Lower leg skin (tissue), 4 donors: Measurements from ENCODE around the gene TSPAN11. TPM values are rescaled to one million over a fixed set of nuclear protein-coding genes. Genes with fewer than 3 reads are reported as not detected.
A peak's percentile ranks its signal among the peaks of the same experiment; 100 is the strongest.

Source experiments
- DNase-seq, 2 donors: peaks; one replicate each; pipeline ENCODE4 v3.0.0-alpha.2; 2019; ENCODE audit warnings: low spot score in 2 of 2
- H3K4me3 ChIP-seq: fragments of 200-600 bp; sonication (generic); 2 replicates; pipeline ENCODE4 v1.5.1; 2017; ENCODE audit warnings: mild to moderate bottlenecking, low read depth; ENCODE audit not compliant: poor library complexity, severe bottlenecking
- POLR2A ChIP-seq, 2 donors: fragments of 450-650 bp; IDR thresholded peaks; one replicate each; pipeline ENCODE4 v1.6.1; 2016 to 2017; ENCODE audit warnings: antibody characterized with exemption in 2 of 2, mild to moderate bottlenecking in 1 of 2, moderate library complexity in 1 of 2
- whole genome bisulfite sequencing, 2 donors: methylation state at CpG; one replicate each; pipeline ENCODE4 v1.1.5; 2018; 5-methylcytosine and 5-hydroxymethylcytosine counted together
- intact Hi-C: fragments of 100-400 bp; cut with DNase I; formaldehyde crosslinking; loops from one replicate; pipeline ENCODE4 v1.15.0; 2023; ENCODE audit warnings: low total_unique reads
- total RNA-seq, 4 donors: library from RNA; depleted of rRNA; stranded (reverse); fragments of >200 nt; gene quantifications; one replicate each; pipeline ENCODE4 v1.1.0, GENCODE V29; 2016
- TF ChIP-seq, protein P1 (sequence below), 3 donors: fragments of 450-650 bp; IDR thresholded peaks; one replicate each; pipeline ENCODE4 v1.5.1; 2016; ENCODE audit warnings: antibody characterized with exemption in 3 of 3, mild to moderate bottlenecking in 3 of 3, moderate library complexity in 2 of 3

The TSPAN11 gene
- total RNA-seq, 4 donors from 2014 or later: 1.3 to 5.4 (median 2.2) TPM

DNA sequence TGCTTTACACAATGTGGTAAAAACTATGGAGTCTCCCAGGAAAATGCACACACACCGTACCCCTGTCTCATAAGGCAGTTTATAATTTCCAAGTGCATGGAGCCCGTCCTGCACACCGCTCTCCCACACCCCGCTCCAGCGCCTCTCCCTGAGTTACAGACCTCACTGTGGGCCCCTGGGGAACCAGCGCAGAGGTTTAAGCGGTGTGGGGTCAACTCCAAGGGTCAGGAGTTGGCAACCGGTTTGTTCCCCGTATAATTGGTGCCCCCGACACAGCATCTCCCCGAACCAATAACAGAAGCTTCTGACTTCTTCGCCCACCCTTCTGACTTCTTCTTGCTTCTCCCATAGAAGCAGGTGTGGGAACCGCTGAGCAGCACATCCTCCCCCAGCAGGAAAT, 88.7 kb downstream of the TSPAN11 start:
- DNase-seq: peak in 1 of 2 donors; percentile 45
- no peak overlapping the region for H3K4me3 ChIP-seq
- TF ChIP-seq POLR2A (IDR thresholded peaks at IDR 0.05): no peak
- TF ChIP-seq, protein P1, sequence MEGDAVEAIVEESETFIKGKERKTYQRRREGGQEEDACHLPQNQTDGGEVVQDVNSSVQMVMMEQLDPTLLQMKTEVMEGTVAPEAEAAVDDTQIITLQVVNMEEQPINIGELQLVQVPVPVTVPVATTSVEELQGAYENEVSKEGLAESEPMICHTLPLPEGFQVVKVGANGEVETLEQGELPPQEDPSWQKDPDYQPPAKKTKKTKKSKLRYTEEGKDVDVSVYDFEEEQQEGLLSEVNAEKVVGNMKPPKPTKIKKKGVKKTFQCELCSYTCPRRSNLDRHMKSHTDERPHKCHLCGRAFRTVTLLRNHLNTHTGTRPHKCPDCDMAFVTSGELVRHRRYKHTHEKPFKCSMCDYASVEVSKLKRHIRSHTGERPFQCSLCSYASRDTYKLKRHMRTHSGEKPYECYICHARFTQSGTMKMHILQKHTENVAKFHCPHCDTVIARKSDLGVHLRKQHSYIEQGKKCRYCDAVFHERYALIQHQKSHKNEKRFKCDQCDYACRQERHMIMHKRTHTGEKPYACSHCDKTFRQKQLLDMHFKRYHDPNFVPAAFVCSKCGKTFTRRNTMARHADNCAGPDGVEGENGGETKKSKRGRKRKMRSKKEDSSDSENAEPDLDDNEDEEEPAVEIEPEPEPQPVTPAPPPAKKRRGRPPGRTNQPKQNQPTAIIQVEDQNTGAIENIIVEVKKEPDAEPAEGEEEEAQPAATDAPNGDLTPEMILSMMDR (IDR thresholded peaks at IDR 0.05): no peak
- intact Hi-C loops: no loop called here
- WGBS, 2 donors: 92 to 93% methylated on average over 13 of the region's 13 CpGs

DNA sequence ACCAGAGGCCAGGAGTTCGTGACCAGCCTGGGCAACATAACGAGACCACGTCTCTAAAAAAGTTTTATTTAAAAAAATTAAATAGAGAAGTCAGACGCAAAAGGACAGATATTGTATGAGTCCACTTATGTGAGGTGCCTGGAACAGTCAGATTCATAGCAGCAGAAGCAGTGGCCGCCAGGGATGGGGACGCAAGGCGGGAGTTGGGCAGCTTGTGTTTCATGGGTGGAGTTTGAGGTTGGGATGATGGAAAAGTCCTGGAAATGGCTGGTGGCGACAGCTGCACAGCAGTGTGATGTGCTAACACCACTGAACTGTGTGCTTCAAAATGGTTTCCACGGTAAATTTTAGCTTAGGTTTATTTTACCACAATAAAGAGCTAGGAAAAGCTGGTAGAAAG, 89.5 kb downstream of the TSPAN11 start:
- no peak overlapping the region for H3K4me3 ChIP-seq
- peak in 1 of 2 donors; percentile 69 for DNase-seq
- WGBS, 2 donors: 91 to 97% methylated on average over 9 of the region's 9 CpGs
- intact Hi-C loops: no loop called here
- TF ChIP-seq, protein P1 (IDR thresholded peaks at IDR 0.05): no peak
- TF ChIP-seq POLR2A (IDR thresholded peaks at IDR 0.05): no peak

DNA sequence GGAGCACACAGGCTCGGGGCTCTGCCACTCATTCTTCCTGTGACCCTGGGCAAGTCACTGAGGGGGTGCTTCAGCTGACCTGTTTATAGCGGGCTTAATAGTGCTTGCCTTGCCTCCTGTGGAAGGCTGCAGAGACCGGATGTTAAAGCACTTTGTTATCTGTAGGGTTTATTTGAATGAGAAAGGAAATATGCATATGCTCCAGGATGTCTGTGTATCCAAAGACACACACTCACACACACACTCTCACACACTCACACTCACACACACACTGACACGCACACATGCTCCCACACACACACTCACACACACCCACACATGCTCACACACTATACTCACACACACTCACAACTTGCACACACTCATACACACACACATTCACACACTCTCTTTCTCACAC, 91.0 kb downstream of the TSPAN11 start:
- H3K4me3 ChIP-seq: no peak overlapping the region
- no peak for TF ChIP-seq POLR2A (IDR thresholded peaks at IDR 0.05)
- TF ChIP-seq, protein P1 (IDR thresholded peaks at IDR 0.05): no peak
- intact Hi-C loops: no loop called here
- peak in 1 of 2 donors; percentile 17 for DNase-seq
- WGBS, 2 donors: 84 to 88% methylated on average over 4 of the region's 4 CpGs

DNA sequence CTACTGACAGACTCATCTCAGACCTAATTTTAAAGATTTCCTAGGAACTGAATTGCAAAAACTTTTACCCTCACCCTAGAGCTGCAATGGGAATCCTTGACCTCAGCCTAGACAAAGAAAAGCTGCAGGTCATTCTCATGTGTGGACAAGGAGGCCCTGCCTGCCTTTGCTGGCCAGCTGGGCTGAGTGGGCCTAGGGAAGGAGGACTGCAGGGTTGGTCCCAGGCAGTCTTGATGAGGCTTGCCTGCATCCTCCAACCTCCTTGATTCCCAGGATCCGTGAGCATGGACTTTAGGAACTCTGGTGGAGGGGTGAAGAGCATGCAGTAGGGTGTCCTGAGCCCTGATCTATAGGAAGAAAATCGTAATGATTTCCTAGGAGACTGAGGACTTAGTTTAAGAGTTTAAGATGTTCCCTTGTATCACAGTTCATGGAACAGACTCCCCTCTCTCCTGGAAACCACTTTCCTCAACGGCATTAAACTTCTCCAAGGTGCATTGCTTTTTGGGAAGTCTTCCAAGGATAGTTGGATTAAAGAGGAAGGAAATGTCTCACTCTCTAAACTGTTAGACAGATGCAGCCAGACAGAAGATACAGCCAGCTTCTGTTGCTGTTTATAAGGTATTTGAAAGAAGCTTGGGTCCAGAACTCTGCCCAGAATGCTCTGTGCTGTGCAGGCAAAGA, 91.7 kb downstream of the TSPAN11 start:
- no peak overlapping the region for H3K4me3 ChIP-seq
- intact Hi-C loops: no loop called here
- 65 to 70% methylated on average over 3 of the region's 3 CpGs for WGBS, 2 donors
- peak in 1 of 2 donors; percentile 53 for DNase-seq
- no peak for TF ChIP-seq POLR2A (IDR thresholded peaks at IDR 0.05)
- TF ChIP-seq, protein P1 (IDR thresholded peaks at IDR 0.05): no peak

DNA sequence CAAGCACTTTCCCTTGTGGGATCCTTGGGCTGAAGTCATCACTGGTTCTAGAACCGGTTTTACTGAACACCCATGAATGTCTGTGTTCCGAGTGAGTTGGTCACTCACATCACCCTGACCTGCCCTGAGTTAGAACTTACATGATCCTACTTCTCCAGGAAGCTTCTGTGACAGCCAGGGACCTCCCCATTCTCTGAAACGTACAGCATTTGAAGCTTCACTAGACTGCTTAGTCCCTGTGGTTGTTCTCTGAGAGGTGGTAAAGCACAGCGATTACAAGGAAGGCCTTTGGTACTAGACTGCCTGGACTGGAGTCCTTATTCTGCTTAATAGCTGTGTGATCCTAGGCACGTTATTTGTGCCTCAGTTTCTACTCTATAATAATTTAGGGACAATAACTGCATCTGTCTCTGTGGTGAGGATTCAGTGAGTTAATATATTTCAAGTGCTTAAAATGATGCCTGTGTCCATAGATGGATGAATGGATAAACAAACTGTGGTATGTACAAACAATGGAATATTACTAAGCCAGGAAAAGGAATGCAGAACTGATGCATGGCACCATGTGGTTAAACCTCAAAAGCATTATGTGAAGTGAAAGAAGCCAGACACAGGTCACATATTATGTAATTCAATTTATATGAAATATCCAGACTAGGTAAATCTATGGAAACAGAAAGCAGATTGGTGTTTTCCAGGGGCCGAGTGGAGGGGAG, 92.4 kb downstream of the TSPAN11 start:
- no peak overlapping the region for H3K4me3 ChIP-seq
- TF ChIP-seq, protein P1 (IDR thresholded peaks at IDR 0.05): no peak
- TF ChIP-seq POLR2A (IDR thresholded peaks at IDR 0.05): no peak
- intact Hi-C loops: no loop called here
- DNase-seq: peak in 1 of 2 donors; percentile 31
- WGBS, 2 donors: 88 to 91% methylated on average over 6 of the region's 6 CpGs
